K562 (cell line): ENCODE results near the gene IQUB. TPM values are rescaled to one million over a fixed set of nuclear protein-coding genes. Genes with fewer than 3 reads are reported as not detected.

Experiments
- ADNP ChIP-seq: fragments of 200-800 bp; sonication (Bioruptor generic); IDR thresholded peaks from 2 replicates; pipeline ENCODE4 v1.6.1; 2016; ENCODE audit warnings: missing genetic modification characterization, missing compliant biosample characterization
- FOS ChIP-seq: IDR thresholded peaks from 3 replicates; pipeline ENCODE4 v1.6.1; 2011; ENCODE audit not compliant: insufficient read length; ENCODE audit errors: extremely low read depth
- GATAD2A ChIP-seq: fragments of 450-650 bp; IDR thresholded peaks from 2 replicates; pipeline ENCODE4 v1.6.1; 2017
- ILK ChIP-seq: fragments of 450-650 bp; IDR thresholded peaks from 2 replicates; pipeline ENCODE4 v1.6.1; 2016; ENCODE audit warnings: missing genetic modification characterization, low read depth, mild to moderate bottlenecking, missing compliant biosample characterization, moderate library complexity, borderline replicate concordance
- KHSRP ChIP-seq: fragments of 450-650 bp; IDR thresholded peaks from 2 replicates; pipeline ENCODE4 v1.6.1; 2017
- KLF10 ChIP-seq: fragments of 250-450 bp; sonication (Bioruptor Pico); IDR thresholded peaks from 2 replicates; pipeline ENCODE4 v1.6.1; 2021; ENCODE audit warnings: matching md5 sums
- MAFG ChIP-seq: fragments of 450-650 bp; conservative IDR thresholded peaks from 2 replicates; pipeline ENCODE4 v1.6.1; 2016; ENCODE audit warnings: missing genetic modification characterization, missing compliant biosample characterization
- MAZ ChIP-seq, 2 experiments: fragments of 450-650 bp in 1 of 2; sonication (generic) in 1 of 2; formaldehyde crosslinking; IDR thresholded peaks in 1 of 2; conservative IDR thresholded peaks in 1 of 2; 2 replicates each; pipeline versions ENCODE4 v1.4.0 to v1.5.0; 2020; ENCODE audit warnings: mild to moderate bottlenecking in 1 of 2, missing genetic modification reagents in 1 of 2
- NCOA2 ChIP-seq, 2 experiments: fragments of 450-650 bp; IDR thresholded peaks; 2 replicates each; pipeline ENCODE4 v1.6.1; 2018; ENCODE audit warnings: mild to moderate bottlenecking in 2 of 2, moderate library complexity in 1 of 2; ENCODE audit not compliant: partially characterized antibody in 2 of 2
- NELFE ChIP-seq: IDR thresholded peaks from 2 replicates; pipeline ENCODE4 v1.6.1; 2011; ENCODE audit warnings: mild to moderate bottlenecking; ENCODE audit not compliant: insufficient read depth, insufficient read length
- PHF21A ChIP-seq: fragments of 450-650 bp; IDR thresholded peaks from 2 replicates; pipeline ENCODE4 v1.6.1; 2017; ENCODE audit warnings: low read depth, borderline replicate concordance
- RREB1 ChIP-seq: fragments of 250-450 bp; sonication (Bioruptor Pico); IDR thresholded peaks from 2 replicates; pipeline ENCODE4 v1.4.0; 2020
- TAF9B ChIP-seq: fragments of 450-650 bp; IDR thresholded peaks from 2 replicates; pipeline ENCODE4 v1.6.1; 2018; ENCODE audit warnings: mild to moderate bottlenecking; ENCODE audit not compliant: partially characterized antibody
- ZBED1 ChIP-seq: IDR thresholded peaks from 2 replicates; pipeline ENCODE4 v1.6.1; 2014
- ZC3H11A ChIP-seq: IDR thresholded peaks from 2 replicates; pipeline ENCODE4 v1.6.1; 2012; ENCODE audit warnings: low read depth, low read length, improper control_type of control experiment
- ZNF274 ChIP-seq: IDR thresholded peaks from 2 replicates; pipeline ENCODE4 v1.6.1; 2011; ENCODE audit warnings: low read depth, mild to moderate bottlenecking, low read length, moderate library complexity, borderline replicate concordance
- ZNF347 ChIP-seq: fragments of 450-650 bp; formaldehyde crosslinking; IDR thresholded peaks from 2 replicates; pipeline ENCODE4 v1.4.0; 2020; ENCODE audit warnings: low read depth, mild to moderate bottlenecking, moderate library complexity
- ZNF57 ChIP-seq: fragments of 450-650 bp; formaldehyde crosslinking; IDR thresholded peaks from 2 replicates; pipeline ENCODE4 v1.4.0; 2020; ENCODE audit warnings: mild to moderate bottlenecking, moderate library complexity
- ZNF583 ChIP-seq: fragments of 250-450 bp; sonication (Bioruptor Pico); IDR thresholded peaks from 2 replicates; pipeline ENCODE4 v1.4.0; 2020
- ZNF699 ChIP-seq: fragments of 250-450 bp; sonication (Bioruptor Pico); IDR thresholded peaks from 2 replicates; pipeline ENCODE4 v1.8.0; 2021; ENCODE audit warnings: mild to moderate bottlenecking, moderate library complexity; ENCODE audit not compliant: insufficient replicate concordance
- polyA plus RNA-seq, 8 experiments: library from polyadenylated mRNA; depleted of rRNA in 4 of 8; stranded (reverse) in 5 of 8; unstranded in 3 of 8; fragments of >200 nt; fragmentation: Nextera tagmentation in 2 of 8; fragmentation: Illumina TruSeq in 1 of 8; extraction: Ambion mirVana in 2 of 8; extraction: Trizol in 1 of 8; gene quantifications; 2 replicates each; pipeline versions ENCODE4 v1.2.1 to v1.2.3, GENCODE V29; 2011 to 2014; ENCODE audit warnings: inconsistent platforms in 1 of 8, missing spikeins in 1 of 8
- total RNA-seq, 7 experiments: library from RNA; depleted of rRNA in 6 of 7; stranded (reverse); fragments of >200 nt in 6 of 7; fragmentation: Illumina TruSeq in 2 of 7; extraction: Trizol in 2 of 7; gene quantifications; 2 replicates each; pipeline versions ENCODE4 v1.2.1 to v1.2.3, GENCODE V29; 2011 to 2021; ENCODE audit warnings: low replicate concordance in 1 of 7
- TF ChIP-seq, protein P1 (sequence below): fragments of 250-450 bp; sonication (Bioruptor Pico); IDR thresholded peaks from 2 replicates; pipeline ENCODE4 v1.5.0; 2021
- TF ChIP-seq, protein P2 (sequence below): fragments of 450-650 bp; IDR thresholded peaks from 2 replicates; pipeline ENCODE4 v1.7.1; 2018; ENCODE audit warnings: mild to moderate bottlenecking, low read depth; ENCODE audit not compliant: partially characterized antibody

IQUB gene
- total and polyA plus RNA-seq, 9 of the 15 experiments (the other 6 are each of a cell fraction or from before 2014, with no cell fraction given) = 0.62 to 2.6 (median 1.4) TPM

DNA sequence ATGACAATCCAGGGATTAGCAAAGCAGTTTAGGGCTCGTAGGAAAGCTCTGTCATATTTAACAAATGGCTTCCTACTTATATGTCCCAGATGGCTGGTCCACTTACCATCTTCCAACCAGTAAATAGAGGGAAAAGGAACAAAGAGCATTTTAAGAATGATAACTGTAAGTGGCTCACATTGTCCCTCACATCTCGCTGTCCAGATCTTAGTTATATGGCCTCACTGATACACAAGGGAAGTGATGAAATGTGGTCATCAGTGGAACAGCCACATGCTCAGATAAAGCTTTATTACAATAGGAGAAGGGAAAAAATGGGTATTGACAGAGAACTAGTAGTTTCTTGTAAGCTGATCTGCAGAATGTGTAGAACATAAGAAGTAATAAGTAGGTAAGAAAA, 35.8 kb downstream of the IQUB start (continued):
- TF ChIP-seq ZBED1 (no peak), ILK (tag) (no peak), TAF9B (no peak), ZNF699 (no peak), KHSRP (no peak), ZNF274 (no peak), FOS (no peak), PHF21A (no peak), MAZ (CRISPR knock-in tag; conservative IDR thresholded peaks at IDR 0.05 in 1 of 2, IDR thresholded peaks at IDR 0.05 in 1 of 2) (no peak), RREB1 (no peak), ADNP (no peak), ZNF583 (CRISPR knock-in tag) (no peak), KLF10 (no peak), ZC3H11A (no peak), MAFG (no peak), ZNF57 (CRISPR knock-in tag) (no peak), GATAD2A (peak; percentile 34; the same call in 1 of the 2 replicates), NCOA2 (IDR thresholded peaks at IDR 0.05; ENCODE audit: partially characterized antibody in 2 of 2) (peak in 1 of 2 experiments; percentile 29), NELFE (no peak), ZNF347 (CRISPR knock-in tag) (no peak)
- TF ChIP-seq, protein P1, sequence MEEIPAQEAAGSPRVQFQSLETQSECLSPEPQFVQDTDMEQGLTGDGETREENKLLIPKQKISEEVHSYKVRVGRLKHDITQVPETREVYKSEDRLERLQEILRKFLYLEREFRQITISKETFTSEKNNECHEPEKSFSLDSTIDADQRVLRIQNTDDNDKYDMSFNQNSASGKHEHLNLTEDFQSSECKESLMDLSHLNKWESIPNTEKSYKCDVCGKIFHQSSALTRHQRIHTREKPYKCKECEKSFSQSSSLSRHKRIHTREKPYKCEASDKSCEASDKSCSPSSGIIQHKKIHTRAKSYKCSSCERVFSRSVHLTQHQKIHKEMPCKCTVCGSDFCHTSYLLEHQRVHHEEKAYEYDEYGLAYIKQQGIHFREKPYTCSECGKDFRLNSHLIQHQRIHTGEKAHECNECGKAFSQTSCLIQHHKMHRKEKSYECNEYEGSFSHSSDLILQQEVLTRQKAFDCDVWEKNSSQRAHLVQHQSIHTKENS = no peak
- TF ChIP-seq, protein P2, sequence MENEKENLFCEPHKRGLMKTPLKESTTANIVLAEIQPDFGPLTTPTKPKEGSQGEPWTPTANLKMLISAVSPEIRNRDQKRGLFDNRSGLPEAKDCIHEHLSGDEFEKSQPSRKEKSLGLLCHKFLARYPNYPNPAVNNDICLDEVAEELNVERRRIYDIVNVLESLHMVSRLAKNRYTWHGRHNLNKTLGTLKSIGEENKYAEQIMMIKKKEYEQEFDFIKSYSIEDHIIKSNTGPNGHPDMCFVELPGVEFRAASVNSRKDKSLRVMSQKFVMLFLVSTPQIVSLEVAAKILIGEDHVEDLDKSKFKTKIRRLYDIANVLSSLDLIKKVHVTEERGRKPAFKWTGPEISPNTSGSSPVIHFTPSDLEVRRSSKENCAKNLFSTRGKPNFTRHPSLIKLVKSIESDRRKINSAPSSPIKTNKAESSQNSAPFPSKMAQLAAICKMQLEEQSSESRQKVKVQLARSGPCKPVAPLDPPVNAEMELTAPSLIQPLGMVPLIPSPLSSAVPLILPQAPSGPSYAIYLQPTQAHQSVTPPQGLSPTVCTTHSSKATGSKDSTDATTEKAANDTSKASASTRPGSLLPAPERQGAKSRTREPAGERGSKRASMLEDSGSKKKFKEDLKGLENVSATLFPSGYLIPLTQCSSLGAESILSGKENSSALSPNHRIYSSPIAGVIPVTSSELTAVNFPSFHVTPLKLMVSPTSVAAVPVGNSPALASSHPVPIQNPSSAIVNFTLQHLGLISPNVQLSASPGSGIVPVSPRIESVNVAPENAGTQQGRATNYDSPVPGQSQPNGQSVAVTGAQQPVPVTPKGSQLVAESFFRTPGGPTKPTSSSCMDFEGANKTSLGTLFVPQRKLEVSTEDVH = no peak
